SKM-1 treated with dmso at 0.1 percent for 144 hours (cell line): ENCODE data around the gene EDAR.

Experiments
- DNase-seq: peaks from one replicate; lab custom pipeline; 2025; ENCODE audit not compliant: unreplicated experiment; lab: John Stamatoyannopoulos, UW

Gene EDAR

DNA sequence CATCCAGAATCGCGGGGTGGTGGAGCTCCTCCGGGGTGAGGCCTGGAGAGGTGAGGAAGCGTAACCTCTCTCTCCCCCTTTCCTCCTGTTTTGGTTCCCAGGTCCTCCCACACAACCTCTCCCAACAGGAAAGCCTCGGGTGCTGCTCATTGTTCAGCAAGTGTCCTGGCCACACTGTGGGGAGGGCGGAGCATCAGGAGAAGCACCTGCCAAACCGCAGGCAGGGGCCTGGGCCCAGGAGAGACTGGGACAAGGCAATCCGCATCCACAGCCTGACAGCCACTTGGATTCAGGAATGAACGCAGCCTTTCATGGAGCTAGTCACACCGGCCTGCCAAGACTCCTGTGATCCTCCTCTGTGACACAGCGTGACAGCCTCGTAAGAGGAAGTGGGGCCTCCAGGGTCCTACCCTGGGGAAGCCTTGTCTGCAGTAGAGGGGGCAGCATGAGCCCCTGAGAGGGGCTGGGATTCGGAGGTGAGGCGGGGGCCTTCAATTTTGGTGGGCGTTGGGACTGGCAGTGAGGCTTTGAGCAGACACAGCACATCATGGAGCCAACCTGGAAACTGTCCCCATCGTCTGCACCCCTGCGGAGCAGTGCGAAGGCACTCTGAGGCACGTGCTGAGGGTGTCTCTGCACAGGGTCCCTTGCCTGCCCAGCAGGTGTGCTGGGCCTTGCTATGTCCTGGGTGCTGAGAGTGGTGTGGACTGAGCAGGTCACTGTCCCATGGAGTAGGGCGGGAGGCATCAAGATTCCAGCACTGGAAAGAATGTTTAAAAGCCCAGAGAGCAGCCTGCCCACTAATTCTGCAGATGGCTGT lies 62.2 kb downstream of the EDAR start:
- DNase-seq = no peak

DNA sequence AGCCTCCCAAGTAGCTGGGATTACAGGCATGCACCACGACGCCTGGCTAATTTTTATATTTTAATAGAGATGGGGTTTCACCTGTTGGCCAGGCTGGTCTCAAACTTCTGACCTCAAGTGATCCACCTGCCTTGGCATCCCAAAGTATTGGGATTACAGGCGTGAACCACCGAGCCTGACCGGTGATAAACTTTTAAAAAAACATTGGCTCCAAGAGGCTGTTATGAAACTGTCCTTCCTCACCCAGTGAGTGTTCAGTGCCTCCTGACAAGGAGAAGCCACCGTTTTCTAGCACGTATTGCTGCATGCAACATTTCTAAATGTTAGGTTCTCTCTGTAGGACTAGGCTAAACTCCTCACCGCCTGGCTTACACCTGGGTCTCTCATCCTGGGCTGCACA lies 63.3 kb downstream of the EDAR start:
- DNase-seq = no peak

DNA sequence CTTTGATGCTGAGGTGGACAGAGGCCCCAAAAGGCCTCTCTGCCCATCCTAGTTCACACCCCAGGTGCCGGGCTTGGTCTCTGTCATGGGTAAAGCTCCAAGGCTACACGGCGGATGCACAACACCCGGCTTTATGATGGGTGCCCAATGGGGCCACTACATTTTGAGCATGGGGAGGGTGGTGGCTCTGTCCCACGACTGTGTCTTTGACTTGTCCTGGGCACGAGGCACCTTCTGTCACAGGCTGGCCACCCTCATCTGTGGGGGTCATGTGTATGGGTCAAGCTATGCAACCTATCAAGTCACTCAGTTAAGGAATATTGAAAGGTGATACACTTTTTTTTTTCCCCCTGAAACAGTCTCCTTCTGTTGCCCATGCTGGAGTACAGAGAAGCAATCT lies 63.7 kb downstream of the EDAR start:
- no peak for DNase-seq

DNA sequence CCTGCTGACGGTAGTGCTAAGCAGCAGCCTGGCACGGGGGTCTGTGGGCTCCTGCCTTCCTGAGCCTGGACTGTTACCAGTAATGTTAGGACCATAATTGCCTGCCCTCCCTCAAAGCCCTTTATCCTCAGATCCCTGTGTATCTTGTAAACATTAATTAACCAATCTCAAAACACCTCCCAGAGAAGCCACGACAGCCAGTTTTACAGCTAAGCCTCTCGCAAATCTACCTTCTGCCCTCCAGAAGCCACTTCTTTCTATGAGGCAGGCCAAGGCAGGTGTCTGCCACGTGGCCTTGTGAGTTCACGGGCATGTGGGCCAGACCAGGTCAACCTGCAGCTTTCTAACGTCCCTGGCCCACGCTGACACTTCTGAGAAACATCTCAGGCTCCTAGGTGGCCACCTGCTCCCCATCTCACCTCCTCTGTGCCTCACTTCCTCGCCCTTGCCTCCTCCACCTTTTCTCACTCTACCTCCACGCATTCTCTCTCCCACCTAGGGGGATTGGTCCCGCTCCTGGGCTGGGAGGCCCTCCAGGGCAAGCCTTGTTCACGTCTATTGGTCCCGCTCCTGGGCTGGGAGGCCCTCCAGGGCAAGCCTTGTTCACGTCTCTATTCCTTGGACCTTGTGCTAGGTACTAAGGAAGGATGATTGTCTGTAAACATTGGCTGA lies 64.3 kb downstream of the EDAR start:
- no peak for DNase-seq

DNA sequence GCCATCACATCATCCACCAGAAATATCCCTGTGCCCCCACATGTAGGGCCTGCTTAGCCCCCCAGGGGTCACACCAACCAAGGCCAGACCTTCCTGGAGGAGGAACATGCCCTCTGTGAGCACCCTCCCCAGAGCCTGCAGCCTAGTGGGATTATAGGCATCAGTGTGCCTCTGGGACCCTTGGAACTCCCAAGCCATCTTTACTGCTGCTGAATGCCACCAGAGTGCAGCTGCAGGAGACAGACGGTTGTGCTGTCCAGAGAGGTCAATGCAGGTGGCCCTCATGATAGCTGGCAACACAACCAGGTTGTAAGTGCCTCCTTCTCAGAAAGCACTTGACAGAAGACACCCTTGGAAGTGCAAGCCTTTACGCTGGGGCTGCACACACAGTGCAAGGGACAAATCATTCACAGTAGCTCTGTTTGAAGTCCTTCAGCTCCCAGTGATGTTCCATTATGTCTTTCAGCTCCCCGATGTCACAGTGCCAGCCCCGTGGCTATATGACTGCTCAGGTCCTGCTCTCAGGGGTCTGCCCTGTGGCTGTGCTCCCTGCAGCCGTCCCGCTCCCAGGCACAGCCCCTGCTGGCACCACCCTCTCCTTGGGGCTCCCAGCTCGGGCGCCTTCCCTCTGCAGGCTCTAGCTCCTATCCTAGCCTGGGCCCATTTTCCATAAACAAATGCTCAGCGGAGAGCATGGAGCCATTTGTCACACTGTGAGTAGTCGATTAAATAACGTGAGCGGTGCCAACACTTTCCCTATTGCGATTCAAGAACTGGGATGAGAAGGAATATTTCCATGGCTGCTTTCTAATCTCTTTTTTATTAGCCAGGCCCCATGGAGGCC lies 65.1 kb downstream of the EDAR start:
- DNase-seq = no peak

DNA sequence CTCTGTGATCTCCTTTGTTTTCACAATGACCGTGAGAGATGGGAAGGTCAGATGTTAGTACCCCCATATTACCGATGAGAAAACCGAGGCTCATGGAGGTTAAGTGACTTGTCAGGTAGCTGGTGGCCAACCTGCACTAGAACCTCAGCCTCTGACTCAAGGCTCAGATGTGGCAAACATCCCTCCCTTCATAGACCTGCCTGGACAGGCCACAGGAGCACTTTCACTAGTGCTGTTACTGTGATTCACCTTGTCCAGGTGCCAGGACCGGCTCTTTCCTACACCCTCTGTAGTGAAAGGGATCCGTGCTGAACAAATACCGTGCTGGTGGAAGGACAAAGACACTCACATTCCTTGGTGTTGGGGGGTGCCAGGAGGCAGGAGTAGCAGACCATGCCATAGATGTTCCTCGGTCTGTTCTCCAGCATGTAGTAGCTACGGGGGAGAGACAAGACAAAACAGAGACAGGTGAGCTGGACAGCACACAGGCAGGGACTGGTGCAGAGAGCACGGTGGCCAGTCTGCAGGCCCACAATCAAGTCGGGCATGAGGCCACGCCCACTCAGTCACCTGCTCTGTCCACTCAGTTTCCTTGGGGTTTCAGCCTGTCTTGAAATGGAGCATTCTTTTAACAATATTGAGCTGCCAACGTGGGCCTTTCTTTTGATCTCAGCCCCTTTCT lies 65.9 kb downstream of the EDAR start:
- no peak for DNase-seq

DNA sequence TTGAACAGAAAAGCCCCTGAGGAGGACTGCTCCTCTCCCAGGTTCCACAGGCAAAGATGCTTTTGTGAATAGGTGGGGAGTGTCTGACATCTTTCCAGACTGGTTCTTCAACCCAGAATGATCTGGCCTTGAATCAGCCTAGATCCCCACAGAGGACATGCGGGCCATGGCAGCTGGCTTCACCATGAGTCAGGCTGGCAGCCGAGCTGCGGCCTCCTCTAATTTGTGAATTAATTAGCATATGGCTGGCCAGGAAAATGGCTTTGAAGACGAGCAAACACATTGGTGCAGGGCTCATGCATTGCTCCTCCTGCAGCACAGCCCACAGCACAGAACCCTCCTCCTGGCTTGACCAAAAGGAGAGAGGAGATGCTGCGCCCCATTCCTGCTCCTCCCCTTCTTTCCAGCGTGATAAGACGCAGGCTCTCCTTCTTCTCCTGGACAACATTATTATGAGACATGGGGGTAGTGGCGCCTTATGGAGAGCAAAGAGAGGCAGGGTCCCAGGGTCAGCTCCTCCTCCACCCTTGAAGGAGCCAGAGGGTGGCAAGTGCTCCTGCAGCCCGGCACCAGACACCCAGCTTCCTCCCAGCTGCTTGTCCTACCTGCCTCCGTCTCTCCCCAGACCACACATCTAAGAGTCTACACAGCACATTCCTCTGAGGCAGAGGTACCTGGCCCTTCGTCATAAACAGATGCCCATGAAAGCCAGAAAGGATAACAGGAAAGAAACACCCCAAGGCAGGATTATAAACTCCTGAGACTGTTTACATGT lies 66.7 kb downstream of the EDAR start:
- DNase-seq = no peak

DNA sequence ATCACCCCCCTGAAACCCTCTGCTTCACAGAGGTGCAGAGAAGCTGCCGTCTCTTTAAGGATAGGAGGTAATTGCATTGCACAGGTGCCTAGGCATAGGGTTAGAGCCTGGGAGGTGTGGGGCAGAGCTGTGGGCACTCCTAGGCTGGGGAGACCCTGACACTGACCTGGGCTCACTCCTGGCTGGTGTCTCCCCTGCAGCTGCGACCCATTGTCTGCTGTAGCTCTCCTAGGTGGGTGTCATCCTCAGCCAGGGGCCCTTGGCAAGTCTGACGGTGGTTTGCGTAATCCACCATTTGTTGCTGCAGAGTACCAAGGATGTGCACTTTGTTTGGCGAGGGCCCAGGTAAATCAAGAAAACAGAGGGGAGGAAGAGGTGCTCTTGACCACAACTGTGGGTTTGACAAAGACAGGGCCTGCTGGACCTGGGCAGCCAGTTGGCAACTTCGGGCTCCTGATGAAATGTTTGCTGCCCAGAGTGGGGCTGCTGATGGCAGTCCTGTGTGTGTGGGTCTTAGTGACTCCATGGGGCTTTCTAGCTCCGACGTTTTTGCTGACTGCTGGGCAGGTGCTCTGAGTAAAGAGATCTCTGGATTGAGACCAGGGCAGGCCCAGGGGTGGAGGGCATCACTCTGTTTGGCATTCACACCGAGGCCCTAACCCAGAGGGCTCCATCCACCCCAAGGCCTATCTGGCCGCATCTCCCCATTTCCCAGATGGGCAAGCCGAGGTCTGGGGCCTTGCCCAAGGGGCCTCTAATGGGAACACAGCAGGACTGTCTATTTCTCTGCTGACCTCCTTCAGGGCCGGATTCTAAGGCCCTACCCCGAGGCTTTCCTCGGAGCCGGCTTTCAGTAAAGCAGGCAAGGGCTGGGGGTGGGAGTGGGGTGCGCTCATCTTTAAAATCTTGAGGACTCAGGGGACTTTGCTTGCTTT lies 67.7 kb downstream of the EDAR start:
- no peak for DNase-seq

DNA sequence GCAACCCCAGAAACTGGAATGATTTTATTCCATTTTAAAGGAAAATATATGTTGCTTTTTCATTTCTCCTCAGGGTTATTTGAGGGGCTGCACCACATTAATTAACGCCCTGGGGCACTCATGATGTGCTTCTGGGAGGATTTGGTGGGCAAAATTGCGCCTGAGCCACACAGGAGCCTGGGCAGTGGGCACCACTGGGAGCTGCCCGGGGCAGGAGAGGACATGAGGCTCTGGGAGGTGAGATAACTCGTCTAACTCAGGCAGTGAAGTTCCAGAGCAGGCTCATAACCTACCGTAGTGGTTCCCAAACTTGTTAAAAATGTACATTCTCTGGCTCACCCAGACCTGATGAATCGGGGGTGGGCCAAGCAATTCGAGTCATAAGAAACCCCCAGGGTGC lies 68.3 kb downstream of the EDAR start:
- DNase-seq = no peak

DNA sequence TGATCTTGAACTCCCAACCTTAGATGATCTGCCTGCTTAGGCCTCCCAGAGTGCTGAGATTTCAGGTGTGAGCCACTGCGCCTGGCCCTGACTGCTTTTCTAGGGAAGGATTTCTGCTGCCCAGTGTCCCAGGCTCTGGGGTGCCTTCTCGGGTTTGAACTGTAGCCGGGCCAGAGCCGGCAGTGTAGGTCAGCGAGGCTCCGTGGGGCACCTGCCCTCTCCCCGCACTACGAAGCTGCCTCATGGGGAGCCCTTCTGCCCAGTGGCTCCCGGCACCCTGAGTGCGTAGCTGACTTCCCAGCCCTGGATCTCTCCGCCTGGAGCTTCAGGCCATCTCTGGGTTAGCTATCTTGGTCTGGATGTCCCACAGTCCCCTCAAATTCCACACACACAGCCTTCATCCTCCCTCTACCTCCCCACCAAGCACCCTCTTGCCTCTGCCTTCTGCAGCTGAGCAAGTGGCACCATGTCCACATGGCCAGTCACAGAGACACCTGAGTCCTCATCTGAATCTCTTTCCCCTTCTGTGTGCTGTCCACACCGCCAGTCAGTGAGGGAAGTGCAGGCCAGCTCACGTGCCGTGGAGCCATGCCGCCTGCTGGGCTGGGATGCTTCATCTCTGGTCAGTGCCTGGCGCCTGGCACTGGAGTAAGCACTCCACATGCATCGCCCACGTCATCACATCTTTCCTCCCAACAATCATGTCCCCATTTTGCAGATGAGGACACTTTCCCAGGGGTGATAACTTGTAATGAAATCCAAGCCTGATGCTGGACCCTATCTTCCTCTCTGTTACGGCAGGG lies 69.2 kb downstream of the EDAR start:
- DNase-seq = no peak

DNA sequence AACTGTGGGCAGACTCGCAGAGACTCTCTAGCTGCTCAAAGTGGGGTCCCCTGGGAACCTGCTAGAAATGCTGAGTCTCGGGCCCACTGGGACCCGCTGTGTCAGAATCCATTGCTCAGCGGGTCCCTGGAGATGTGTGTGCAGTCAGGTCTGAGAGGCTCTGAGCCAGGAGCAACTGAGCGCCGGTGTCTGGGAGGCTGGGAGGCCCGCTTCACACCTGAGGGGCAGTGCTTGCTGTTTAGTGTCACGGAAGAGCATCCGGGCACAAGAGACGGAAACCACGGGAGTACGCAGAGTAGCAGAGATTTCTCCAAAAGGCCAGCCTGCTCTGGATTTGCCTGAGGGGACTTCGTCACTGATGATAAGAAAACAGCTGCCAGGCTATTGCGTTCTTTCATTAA lies 70.1 kb downstream of the EDAR start:
- no peak for DNase-seq

DNA sequence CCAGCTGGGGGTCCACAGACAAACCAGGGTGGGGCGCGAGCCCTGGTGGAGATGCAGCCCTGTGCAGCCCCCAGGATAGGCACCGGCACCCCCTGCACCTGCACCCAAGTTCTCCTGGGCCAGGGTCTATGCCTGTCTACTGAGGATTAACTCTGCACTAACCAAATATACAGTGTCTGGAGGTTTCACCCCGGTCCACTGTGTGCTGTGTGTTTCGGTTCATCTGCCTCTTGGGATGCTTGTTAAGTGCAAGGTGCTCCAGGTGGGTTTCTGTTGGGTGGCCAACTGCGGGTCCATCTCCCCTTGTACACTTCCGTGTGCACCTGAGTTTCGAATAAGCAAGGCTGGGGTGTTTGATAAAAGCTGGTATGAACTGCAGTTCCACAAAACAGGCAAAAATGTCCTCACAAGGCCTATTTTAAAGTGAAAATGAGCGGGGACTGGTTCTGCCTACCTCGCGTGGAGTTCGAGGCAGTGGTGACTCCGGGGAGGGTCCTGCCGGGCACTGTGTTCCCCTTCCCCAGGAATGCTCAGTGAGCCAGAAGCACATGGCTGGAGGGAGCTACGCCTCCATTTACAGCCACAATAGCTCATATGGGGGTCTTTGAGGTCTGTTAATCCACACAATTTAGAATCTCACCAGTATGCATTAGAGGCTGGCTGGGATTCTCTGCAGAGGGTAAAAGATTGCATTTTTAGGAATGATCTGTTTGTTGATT lies 70.7 kb downstream of the EDAR start:
- no peak for DNase-seq

DNA sequence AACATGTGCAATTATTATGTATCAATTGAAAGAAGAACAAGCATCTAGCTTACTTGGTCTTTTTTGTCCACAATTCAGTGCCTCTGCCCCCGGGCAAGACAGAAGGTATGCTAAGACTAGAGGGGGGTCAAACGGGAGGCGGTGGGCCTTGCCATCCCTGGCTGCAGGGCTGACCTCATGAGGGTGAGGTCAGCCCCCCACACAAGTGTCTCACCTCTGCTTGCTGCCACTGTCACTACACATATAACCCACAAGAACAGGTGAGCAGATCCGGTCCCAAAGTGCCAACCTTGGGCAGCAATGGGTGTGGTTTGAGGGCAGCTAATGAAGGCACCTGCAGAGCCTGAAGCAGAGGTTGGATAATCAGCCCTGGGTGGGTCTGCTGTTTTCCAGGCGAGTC lies 71.5 kb downstream of the EDAR start:
- DNase-seq = no peak

DNA sequence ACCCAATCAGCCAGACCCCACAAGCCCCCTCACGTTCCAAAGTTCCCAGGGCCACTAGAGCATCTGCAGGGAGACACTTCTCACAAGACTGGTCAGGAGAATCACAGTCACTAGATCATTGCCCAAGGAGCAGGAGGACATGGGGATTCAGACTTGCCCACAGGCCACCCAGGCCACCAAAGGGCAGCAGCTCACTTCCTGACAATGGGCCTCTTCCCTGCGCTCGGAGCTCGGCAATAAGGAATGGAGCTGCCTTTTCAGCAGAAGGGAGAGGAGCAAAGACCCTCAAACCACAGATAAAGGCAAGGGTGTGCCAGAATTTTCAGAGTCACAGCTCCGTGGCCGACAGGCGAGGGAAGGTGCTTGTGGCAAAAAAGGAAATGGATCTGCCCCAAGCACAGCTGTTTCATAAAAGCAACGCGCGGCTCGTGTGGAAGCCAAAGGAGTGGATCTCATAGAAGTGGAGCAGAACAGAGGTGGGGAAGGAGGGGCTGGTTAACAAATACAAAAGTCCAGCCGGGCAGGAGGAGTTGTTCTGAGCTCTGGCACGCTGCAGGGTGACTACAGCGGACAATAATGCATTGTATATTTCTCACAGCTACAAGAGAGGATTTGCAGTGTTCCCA lies 72.1 kb downstream of the EDAR start:
- no peak for DNase-seq

DNA sequence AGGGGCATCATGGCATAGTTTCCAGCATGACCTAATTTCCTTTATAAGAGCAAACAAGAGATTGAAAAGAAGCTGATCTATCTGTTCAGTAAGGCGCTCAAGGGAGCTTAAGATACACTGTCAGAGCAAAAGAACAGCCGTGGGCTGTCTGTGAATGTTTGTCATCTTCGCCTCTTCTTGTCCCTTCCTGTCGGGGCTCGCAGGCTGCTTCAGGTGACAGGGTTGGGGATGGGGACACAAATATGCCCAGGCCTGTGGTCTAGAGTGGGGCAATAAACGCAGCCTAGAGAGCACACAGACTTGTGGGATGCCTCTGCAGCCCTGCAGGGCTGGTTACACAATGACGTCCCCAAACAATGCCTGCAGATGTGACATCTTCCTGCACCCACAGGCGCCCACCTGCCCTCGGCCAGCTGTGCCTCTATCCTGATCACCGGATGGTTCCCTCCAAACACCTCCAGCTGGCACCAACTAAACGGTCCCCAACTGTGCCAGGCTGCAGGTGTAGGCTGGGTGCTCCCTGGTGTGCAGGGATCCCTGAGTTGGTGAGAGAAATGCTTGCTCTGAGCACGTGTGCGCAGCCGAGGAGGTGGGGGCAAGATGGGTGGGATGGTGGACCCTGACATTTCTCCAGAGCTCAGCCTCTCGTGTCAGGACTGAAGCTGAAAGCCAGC lies 72.8 kb downstream of the EDAR start:
- no peak for DNase-seq

DNA sequence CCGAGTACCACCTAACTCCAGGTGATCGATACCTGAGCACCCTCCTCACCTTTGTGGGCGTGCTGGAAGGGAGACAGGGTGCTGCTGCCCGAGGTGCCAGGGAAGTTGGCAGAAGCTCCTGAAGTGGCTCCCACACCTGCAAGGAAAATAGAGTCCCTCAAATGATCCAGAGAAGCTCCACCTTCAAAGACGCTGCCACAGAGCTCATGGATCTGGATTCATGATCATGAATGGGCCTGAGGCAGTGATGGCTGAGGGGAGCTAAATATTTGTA lies 76.5 kb downstream of the EDAR start:
- DNase-seq = no peak
